Islet precursor cell (in vitro differentiated cells): ENCODE data around the gene PHETA1.
A peak's percentile ranks its signal among the peaks of the same experiment; 100 is the strongest.
"Not testable (repeated sequence)": the region's sequence is repeated elsewhere in the genome, so short reads cannot be mapped to it uniquely, and the experiment has no call there.

Experiments used
- DNase-seq: peaks from one replicate; pipeline ENCODE4 v3.0.0-alpha.2; 2018

The PHETA1 gene

GRCh38 chr12:111405149-111405858 is 36.4 kb upstream of the PHETA1 start:
- DNase-seq: peak; percentile 100

- peak; percentile 77 for DNase-seq
Measured at GRCh38 chr12:111404362-111405148, 35.7 kb upstream of the PHETA1 start.

DNA sequence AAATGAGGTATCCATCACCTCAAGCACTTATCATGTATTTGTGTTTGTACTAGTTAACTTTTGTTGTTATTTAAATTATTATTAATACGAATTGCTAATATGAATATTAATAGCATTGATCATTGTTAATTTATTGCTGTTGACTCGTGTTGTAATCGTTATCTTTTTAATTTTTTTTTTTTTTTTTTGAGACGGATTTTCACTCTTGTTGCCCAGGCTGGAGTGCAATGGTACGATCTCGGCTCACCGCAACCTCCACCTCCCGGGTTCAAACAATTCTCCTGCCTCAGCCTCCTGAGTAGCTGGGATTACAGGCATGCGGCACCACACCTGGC is 33.6 kb upstream of the PHETA1 start:
- not testable (repeated sequence) for DNase-seq

GRCh38 chr12:111401167-111401605 is 32.3 kb upstream of the PHETA1 start:
- no peak for DNase-seq

DNA sequence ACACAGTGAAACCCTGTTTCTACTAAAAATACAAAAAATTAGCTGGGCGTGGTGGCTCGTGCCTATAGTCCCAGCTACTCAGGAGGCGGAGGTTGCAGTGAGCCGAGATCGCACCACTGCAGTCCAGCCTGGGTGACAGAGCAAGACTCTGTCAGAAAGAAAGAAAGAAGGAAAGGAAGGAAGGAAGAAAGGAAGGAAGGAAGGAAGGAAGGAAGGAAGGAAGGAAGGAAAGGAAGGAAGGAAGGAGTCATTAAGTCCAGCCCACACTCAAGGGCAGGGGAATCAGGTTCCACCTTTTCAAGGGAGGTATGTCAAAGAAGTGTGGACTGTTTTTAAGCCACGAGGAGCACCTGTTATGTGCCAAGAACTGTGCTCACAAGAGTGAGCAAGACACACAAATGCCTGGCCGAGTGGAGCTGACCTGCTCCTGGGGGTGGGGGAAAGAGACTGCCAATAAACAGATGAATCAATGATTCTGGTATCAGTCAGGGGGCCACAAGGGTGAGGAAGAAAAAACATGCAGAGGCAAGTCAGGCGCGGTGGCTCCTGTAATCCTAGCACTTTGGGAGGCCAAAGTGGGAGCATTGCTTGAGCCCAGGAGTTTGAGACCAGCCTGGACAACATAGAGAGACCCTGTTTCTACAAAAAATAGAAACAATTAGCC is 31.0 kb upstream of the PHETA1 start:
- not testable (repeated sequence) for DNase-seq

GRCh38 chr12:111398530-111398929 is 29.6 kb upstream of the PHETA1 start:
- no peak for DNase-seq

- peak; percentile 93 for DNase-seq
Measured at GRCh38 chr12:111396726-111397445, 28.0 kb upstream of the PHETA1 start.

DNA sequence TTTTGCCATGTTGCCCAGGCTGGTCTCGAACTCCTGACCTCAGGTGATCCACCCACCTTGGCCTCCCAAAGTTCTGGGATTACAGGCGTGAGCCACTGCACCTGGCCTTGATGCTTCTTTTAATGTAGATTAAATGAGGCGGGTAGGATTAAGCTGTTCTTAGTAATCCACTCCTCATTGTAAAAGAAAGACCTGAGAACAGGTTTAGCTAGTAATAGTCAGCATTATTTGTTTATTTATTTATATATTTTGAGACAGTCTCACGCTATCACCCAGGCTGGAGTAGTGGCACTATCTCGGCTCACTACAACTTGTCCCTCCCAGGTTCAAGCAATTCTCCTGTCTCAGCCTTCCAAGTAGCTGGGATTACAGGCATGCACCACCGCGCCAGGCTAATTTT is 27.4 kb upstream of the PHETA1 start:
- DNase-seq: not testable (repeated sequence)

GRCh38 chr12:111395336-111396187 is 26.7 kb upstream of the PHETA1 start:
- DNase-seq: no peak

- DNase-seq: no peak
Measured at GRCh38 chr12:111394480-111394879, 25.6 kb upstream of the PHETA1 start.

- peak; percentile 88 for DNase-seq
Measured at GRCh38 chr12:111393700-111394300, 24.9 kb upstream of the PHETA1 start.

- DNase-seq: no peak
Measured at GRCh38 chr12:111390910-111391309, 22.0 kb upstream of the PHETA1 start.

GRCh38 chr12:111389635-111390034 is 20.7 kb upstream of the PHETA1 start:
- DNase-seq: no peak

GRCh38 chr12:111387747-111388323 is 18.9 kb upstream of the PHETA1 start:
- DNase-seq: no peak

GRCh38 chr12:111386885-111387284 is 18.0 kb upstream of the PHETA1 start:
- no peak for DNase-seq

GRCh38 chr12:111384596-111384995 is 15.7 kb upstream of the PHETA1 start:
- DNase-seq: no peak

GRCh38 chr12:111379942-111380554 is 11.2 kb upstream of the PHETA1 start:
- no peak for DNase-seq

- DNase-seq: no peak
Measured at GRCh38 chr12:111377440-111377839, 8.5 kb upstream of the PHETA1 start.

DNA sequence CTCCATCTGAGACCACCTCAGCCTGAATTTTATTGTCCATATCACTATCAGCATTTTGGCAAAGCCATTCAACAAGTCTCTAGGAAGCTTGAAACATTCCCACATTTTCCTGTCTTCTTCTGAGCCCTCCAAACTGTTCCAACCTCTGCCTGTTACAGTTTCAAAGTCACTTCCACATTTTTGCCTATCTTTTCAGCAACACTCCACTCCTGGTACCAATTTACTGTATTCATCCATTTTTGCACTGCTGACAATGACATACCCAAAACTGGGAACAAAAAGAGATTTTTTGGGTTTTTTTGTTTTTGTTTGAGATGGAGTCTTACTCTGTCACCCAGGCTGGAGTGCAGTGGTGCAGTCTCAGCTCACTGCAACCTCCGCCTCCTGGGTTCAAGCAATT is 4.3 kb upstream of the PHETA1 start:
- DNase-seq: not testable (repeated sequence)

GRCh38 chr12:111369496-111370220 is 763 bp upstream of the PHETA1 start:
- DNase-seq: no peak
